NCI-H460 (cell line): Measurements from ENCODE around the gene SOCS3. TPM values are rescaled to one million over a fixed set of nuclear protein-coding genes. Genes with fewer than 3 reads are reported as not detected.

ENCODE experiments used
- DNase-seq: peaks from one replicate; pipeline ENCODE4 v3.0.0-alpha.2; 2016; ENCODE audit warnings: low read depth; ENCODE audit errors: extremely low read depth
- total RNA-seq: library from RNA; depleted of rRNA; stranded (reverse); fragments of >200 nt; shearing (Covaris generic); gene quantifications from 2 replicates; pipeline ENCODE4 v1.2.3, GENCODE V29; 2014

SOCS3 gene
- total RNA-seq, 1 experiment from 2014 or later, result 404 TPM

DNA sequence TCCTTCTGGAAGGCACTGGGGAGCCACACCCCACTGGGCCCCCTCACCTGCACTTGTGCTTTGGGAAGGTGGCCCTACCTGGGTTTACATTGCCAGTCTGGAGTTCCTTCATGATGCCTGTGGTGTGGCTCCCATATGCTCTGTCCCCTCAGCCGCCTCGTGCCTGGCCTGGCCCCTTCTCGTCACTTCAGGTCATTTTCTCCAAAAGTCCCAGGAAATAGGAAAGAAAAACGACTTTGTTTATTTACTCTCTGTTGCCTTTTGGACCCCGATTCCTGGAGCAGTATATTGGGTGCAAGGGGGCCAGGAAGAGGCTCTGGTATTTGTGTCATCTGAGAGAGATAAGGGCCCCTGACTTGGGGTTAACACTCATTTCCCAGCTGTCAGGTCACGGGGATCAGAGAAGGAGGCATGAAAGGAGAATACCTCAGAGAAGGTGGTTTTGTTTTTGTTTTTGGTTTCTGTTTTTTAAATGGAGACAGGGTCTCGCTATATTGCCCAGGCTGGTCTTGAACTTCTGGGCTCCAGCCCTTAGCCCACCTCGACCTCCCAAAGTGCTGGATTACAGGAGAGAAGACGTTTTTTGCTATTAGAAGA, 4.7 kb downstream of the SOCS3 start:
- DNase-seq, result no peak

DNA sequence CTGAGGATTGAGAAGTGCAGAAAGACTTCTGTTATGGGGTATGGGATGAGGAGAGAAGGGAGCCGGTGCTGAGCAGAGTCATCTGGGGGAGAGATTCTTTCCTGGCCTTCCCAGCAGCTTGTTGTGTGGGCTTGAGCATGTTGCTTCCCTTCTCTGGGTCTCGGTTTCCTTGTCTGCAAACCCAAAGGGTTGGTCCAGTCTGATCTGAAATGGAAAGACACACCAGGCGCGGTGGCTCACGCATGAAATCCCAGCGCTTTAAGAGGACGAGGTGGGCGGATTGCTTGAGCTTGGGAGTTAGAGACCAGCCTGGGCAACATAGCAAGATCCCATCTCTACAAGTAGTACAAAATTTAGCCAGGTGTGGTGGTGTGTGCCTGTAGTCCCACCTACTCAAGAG, 6.0 kb downstream of the SOCS3 start:
- DNase-seq, result no peak

DNA sequence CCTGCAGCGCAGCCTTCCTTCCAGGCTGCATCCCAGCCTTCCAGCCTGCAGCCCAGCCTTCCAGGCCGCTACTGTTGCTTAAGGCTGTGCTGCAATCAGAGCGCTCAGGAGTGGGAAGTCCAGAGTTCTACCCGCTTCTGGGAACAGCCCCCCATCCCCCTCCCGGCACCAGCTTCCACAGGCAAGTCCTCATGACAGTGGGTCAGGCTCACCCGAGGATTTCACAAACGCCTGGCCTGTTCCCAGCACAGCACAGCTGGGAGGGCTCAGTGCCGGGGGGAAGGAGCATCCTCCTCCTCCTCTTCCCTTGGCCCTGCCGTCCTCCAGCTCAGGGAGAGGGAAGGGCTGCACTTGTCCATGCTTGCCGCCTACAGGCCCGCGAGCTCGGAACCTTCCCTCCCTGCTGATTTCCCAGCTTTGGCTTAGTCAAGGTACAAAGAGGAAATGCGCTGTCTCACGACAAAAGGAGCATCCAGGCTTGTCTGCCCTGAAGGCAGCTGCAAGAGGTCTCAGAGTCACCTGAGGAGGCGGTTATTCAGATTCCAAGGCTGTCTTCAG, 8.3 kb downstream of the SOCS3 start:
- peak; percentile 67 for DNase-seq

DNA sequence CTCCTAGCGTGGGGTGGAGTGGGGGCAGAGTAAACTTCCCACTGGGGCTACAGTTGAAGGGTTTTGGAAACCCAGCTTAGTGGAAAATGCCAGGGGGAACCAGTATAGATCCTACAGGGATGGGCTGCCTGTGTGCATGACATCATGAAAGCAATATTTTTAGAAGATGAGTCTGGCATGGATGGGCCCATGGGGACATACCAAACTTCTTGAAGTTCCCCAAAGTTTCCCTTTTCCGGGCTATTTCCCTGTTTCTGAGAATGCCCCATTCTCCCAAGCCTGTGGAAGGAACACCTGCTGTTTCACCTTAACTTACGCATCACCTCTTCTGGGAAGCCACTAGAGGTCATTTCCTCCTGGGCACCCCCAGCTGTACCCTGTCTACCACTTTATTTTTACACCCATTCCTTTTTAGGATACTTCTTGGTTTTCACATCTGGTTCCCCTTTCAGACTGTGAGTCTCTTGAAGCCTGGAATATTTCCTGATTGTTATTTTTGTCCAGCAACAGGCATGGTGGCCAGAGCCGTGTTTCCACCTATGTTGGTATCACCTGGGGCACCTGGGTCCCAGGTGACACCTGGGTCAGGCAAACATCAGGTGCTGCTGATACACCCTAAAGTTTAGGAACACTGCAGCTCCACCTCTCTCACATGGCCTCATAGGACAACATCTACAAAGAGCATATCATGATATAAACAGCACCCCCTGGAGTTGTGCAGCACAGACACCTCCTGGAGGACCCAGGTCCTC, 9.8 kb downstream of the SOCS3 start:
- DNase-seq, result no peak

DNA sequence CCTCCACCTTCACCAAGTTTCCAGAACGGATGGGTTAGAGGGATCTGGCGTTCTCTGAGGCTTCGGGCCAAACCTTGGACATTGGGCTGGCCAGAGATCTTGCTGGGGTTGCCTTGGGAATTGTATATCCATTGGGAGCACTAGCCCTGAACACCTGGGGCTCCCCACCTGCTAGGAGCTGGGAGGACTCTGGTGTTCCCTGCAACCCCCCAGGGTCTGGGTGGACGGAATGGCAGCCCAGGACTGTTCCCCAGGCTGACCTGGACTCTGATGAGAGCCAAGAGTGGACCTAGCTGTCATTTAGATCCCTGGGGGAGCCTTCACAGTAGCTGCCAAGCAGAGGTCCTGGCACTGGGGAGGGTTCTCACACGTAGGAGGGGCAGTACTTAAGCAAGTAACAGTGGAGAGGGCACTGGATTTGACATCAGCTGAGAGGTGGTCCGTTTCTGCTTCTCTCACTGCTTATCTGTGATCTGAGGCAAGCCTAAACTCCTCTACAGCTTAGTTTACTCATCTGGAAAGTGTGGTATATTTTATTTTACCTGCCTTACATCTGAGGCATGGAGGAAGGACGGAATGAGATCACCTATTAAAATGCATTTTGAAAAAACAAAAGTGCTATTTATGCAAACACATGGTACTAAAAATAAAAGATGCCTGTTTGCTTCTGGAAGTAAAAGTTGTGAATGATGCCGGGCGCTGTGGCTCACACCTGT, 11.7 kb downstream of the SOCS3 start:
- DNase-seq, result no peak

DNA sequence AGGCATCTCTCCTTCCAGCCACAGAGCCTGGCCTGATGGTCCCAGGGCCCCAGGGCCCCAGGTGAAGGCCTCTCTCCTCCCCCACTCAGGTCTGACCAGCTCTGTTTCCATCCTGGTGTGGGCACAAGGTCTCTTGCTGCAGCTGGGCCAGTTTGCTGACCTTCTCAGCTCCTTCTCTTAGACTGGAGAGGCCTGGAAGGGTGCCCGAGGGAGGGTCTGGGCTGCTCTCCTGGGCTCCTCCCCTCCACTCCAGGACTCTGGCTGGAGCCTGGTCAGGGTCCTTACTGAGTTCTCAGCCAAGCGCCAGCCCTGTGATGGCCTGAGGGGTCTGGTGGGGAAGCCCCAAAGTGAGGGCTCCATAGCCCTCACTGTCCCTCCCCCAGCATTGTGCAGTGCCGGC, 12.4 kb downstream of the SOCS3 start:
- no peak for DNase-seq

DNA sequence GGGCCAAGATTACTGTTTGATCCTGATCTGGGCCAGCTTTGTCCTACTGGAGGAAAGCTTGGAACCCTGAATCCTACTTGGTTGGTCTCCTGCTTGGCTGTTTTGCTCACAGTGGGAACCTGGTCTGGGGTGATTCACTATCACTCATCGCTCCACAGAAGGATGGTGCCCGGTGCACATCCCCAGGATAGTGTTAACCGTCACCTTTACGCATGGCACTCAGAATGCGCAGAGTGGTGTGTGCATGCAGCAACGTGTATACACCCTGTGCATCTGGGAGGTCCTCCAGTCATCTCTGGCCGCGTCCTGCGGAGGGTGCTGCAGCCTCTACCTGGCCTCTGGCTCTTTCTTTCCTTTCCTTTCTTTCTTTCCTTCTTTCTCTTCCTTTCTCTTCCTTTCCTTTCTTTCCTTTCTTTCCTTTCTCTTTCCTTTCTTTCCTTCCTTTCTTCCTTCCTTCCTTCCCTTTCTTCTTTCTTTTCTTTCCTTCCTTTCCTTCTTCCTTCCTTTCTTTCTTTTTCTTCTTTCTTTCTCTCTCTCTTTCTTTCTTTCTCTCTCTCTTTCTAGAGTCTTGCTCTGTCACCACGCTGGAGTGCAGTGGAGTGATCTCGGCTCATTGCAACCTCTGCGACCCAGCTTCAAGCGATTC, 13.1 kb downstream of the SOCS3 start:
- no peak for DNase-seq

DNA sequence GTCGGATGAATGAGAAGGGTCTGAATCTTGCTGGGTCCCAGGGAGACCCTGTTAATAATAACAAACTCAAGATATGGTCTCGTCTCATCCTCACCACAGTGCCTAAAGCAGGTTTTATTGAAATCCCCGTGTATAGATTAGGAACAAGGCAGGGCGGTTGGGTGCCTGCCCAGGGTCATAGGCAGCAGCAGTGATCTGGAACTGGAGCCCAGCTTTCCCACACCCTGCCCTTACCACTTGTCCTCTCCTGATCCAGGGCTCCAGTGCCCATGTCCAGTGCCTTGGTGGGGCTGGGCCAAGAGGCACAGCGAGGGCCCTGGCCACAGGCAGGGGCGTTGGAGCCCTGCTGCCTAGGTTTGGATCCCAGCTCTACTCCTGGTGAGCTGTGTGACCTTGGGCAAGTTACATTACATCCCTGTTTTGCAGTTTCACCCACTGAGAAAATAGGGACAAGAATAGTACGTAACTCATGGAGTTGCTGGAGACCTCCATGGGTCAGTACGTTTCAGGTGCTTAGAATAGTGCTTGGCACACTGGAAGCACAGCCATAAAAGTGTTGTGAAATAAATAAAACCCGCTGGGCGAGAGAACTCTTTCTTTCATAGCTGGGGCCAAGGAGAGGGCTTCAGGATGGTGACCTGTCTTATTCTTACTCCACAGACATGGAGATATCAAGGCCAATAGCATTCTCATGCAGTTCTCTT, 13.9 kb downstream of the SOCS3 start:
- DNase-seq, result no peak

DNA sequence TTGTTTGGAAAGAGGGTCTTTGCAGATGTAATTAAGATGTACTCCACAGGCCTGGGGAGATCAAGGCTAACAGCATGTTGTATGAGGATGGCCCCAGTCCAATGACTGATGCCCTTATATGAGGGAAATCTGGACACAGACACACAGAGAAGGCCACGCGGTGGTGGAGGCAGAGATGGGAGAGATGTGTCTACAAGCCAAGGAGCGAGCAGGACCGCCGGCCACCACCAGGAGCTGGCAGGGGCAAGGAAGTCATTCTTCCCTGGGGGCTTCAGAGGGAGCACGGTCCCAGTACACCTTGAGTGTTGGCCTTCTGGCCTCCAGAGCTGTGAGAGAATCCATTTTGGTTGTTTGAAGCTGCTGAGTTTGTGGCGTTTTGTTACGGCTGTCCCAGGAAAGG, 14.7 kb downstream of the SOCS3 start:
- no peak for DNase-seq

DNA sequence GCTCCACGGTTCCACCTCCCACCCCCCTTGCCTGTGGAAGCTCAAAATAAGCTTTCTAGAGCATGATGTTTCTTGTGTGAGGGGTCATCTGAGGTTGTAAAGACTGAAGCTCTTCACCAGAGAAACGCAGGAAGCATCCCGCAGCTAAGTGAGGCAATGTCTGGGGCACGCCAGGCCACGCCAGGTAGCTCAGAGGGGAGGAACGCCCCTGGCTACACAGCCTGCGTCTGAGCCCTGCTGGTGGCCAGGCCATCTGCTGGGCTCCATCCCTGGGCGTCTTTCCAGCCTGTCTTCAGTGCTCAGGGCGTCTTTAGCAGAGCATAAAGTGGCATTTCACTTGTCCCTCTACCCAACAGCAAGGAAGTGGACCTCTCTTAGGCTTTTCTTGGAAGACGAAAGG, 15.2 kb downstream of the SOCS3 start:
- DNase-seq, result no peak

DNA sequence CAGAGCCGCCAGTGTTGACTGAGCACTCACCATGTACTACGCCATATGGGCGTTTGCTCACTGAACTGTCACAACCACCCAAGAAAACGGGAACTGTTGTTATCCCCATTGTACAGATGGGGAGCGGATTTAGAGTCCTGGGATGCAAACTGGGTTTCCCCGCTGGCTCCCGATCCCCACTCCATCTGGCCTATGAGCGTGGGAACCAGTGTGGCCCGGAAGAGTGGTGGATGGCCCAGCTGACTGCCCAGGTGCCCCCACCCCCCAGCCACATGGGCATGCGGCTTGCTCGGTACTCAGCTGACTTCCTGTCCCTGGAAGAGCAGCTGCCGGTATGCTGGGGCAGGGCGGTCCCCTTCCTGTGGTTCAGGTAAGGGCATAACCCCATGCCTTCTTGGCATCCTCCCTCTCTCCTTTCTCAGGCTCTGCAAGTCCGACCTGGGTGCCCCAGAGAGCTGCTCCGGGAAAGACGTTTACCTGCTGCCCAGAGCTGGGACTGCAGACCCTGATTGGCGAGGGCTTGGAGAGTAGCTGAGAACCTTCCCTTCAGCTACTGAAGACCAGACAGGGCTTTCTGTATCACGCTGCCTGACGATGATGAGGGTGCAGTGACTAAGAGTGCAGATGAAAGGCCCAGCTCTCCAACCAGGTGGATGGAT, 16.2 kb downstream of the SOCS3 start:
- DNase-seq, result no peak

DNA sequence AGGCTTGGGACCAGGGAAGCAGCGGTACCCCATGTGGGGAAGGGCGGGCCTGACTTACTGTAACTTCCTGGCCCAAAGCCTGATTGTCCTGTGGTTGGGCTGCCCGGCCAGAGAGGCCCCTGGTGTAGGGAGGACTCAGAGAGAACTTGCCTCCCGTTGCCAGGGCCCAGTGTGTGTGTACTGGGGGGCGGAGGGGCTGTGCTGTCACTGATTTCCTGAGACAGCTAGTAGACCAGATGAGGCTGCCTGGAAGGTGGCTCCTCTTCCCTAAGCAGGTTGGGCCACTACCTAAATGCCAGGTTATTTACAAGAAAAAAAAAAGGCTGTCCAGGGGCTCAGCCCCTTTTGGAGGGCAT, 16.7 kb downstream of the SOCS3 start:
- DNase-seq, result no peak

DNA sequence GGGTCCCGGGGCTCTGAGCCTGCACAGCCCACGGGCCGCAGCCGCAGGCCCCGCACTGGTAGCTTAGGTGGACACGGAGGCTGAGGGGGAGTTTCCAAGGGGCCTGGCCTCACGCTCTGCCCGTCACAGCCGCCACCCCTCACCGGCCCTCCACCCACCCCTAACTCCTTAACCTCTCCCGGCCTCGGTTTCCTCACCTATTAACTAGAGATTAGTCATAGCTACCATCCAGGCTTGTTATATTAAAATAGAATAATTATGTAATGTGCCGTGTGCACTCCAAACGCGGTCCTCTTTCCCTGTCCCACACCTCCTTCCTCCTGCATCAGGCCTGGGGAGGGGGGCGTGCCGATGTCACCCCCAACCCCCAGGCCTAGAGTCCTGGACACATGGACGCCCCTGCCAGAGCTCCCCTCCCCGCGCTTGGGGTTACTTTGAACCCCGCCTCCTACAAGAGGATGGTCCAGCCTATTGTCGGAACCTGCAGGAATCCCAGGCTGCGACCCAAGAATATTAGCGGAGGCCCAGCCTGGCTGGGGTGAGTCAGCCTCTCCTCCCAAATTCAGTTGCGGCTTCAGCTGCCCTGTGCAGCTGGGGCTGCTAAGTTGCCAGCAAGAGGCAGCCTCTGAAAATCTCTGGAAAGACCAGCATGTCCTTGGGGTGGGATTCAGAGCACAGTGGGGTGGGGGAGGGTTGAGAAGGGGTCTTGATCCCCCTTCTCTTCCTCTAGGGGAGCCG, 17.3 kb downstream of the SOCS3 start:
- peak; percentile 52 for DNase-seq

DNA sequence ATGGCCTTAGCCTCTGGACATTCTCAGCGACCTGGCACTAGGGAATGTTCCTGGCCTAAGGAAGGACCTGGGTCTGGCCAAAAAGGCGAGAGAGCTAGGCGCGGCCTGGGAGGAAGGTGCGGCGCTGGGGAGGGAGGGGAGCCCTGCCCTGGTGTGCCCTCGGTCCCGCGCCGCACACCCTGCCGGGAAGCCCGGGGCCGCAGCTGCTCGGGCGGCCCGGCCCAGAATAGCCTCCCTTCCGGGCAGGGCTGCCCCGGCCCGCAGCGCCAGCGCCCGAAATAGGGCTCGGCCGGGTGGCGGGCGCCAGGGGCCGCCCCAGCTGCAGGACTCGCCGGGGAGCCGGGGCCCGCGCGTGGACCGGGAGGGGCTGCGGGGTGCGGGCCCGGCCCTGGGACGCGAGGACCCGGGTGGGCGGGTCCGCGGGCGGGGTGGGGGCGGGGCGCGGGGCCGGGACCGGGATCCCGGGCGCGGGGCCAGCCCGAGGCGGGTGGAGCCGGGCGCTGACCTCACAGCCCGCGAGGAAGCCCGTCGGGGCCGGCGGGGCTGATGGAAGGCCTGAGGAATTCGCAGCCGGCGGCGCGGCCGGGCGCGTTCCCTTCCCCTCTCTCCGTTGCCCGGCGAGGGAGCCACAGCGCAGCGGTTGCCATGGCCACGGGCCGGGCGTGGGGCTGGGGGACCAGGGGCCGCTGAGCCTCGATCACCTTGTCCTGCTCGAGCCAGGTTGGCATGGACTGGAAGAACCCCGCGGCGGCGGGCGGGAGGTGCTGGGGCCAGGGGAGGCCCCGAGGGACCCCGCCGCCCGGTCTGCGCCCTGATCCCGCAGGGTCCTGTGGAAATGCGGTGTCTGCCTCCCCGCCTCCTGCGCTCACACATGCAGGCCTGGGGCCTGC, 18.1 kb downstream of the SOCS3 start:
- DNase-seq, result peak; percentile 86

DNA sequence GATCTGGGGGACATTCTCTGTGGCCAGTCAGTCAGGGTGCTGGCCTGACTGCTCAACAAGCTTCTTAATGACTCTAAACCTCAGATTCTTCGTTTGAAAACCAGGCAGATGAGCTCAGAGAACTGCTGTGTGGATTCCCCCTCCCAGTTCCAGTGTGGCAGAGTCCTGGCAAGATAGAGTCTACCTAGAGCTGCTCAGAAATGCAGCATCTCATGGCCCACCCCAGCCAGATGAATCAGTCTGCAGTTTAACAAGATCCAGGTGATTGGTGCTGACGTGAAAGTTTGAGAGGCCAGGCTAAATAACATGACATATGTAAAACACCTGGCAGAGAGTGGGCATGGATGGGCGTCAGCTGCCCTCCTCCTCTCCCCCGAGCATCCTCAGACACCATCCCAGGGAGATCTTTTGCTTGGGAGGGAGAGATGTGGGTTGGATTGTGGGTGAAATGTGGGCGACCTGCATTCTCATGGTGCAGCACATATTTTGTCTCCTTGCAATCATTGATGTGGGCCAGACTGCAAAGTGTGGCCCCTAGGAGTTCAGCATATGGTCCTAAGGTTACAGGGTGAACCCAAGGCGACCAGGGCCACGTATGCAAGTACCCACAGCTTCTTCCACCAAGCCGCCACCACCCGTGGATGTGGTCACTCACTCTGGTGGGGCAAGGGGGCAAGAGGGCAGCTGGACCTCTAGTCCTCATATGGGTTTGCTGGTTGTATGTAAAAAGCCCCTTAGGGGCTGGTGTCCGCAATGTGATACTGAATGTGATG, 19.5 kb downstream of the SOCS3 start:
- no peak for DNase-seq

DNA sequence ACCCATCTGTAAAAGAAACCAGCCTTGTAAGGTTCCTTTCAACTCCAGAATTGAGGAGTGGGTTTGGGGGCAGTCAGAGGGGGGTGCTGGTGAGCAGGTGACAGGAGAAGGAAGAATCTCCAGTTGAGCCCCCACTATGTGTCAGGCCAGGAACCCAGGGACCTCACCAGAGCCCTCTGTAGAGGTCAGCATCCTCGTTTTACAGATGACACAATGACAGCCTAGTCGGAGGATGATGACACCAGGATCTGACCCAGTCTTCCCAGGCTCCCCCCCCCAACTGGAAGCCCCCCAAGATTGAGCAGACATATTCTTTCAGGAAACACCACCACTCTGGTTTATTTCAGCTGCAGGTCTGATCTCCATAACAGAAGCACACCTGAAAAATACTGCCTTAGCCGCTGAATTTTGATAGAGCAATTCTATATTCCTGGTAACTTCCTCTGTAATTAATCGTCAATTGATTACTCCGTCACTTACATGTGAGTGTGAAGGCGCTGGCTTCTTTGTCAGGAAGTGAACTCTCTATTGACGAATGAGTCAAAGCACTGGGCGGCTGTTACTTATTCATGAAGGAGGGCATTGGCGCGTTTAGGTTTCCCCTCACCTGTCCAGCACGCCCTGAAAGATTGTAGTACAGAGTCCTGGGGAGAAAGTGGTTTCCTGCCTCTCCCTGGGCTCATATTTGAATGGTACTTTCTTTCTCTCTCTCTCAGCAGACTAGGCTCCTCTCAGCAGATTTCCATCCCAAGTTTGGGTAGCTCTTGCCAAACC, 21.2 kb downstream of the SOCS3 start:
- peak; percentile 97 for DNase-seq
